Activated CD8-positive, alpha-beta memory T cell treated with anti-CD3 and anti-CD28 coated beads, Interleukin-2, amount 50 U/mL, for 24 hours (primary cell): ENCODE data around the gene KCNJ6.

Experiments
- DNase-seq: peaks from one replicate; pipeline ENCODE4 v3.0.0-alpha.2; 2020; ENCODE audit errors: extremely low read depth

The KCNJ6 gene

GRCh38 chr21:37865156-37865555, 51.1 kb downstream of the KCNJ6 start:
- DNase-seq = no peak

- no peak for DNase-seq
Observed at GRCh38 chr21:37863842-37864241, 52.4 kb downstream of the KCNJ6 start.

DNA sequence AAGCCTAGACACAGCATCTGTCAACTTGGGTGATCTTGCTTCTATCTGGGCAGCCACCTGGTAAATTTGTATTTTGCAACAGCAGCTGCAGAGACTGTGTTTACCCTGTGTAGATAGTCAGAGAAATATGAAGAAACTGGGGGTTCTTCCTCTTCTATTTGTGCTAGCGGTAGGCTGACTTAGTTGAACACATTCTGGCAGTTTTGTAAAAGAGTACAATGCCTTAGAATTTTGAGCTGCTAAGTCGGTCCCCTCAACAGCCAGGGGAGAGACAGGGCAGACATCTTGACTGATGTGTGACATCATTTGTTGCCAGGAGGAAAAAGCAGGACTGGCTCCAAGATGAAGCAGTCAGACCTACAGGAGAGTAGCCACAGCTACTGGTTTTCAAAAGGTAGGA, 53.7 kb downstream of the KCNJ6 start:
- no peak for DNase-seq

- no peak for DNase-seq
Observed at GRCh38 chr21:37861561-37861960, 54.7 kb downstream of the KCNJ6 start.

- DNase-seq = no peak
Observed at GRCh38 chr21:37860416-37860815, 55.8 kb downstream of the KCNJ6 start.

DNA sequence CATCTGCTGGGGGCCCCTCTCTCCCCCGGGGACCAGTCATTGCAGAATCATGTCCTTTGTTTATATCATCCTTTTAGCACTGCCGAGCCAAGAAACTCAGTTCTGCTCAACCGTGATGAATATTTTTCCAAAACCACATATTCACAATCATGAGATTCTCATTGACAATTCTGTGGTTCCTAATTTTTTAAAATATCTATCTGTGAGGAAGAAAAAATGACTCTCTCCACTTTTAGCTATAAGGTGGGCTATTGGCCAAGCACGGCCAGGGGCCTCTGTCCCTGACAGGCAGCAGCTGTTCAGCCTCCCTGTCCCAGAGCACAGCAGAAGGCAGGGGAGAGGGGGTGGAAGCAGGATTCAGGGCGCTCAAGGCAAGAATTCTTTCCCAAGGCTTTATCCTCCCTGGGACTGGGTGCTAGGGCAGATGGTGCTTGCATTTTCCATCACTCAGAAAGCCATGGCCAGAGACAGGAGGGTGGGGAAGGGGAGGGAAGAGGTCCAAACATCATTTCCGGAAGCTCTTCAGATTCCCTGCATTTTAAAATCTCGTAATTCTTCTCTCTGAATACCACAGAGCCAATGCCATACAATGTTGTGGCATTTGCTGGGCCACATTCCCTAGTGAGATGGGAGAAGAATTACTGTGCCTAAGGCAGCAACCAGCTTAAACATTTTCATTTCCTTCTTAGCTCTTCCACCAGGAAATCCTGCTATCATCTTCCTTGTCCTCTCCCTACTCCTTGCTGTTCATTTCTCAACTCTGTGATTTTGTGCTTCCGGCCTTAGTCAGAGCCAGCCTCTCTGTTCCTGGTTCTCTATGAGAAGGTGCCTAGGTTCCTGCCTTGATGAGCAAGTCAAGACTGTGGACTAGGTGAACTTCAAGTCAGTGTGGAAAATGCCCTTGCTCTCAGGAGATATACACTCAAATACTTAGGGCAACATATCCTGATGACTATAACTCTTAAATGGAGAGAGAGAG, 60.3 kb downstream of the KCNJ6 start:
- no peak for DNase-seq

DNA sequence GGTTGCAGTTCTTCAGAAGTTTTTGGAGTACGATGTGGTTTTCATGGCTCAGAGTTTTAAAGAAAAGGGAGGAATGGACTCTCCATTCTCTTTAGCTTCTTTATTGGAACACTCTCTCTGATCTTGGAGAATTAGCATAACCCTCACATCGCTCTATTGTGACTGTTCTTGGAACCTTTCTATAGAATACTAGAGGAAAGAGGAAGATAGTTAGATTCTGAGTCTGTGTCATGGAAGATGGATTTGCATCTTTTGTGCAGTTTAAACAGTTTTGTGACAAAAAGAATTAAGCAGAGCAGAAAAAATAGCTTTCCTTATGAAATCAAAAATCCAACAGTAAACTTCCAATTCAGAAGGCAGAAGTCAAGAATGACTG, 61.0 kb downstream of the KCNJ6 start:
- DNase-seq = no peak

GRCh38 chr21:37849506-37850102, 66.7 kb downstream of the KCNJ6 start:
- no peak for DNase-seq

GRCh38 chr21:37848721-37849490, 67.4 kb downstream of the KCNJ6 start:
- no peak for DNase-seq

DNA sequence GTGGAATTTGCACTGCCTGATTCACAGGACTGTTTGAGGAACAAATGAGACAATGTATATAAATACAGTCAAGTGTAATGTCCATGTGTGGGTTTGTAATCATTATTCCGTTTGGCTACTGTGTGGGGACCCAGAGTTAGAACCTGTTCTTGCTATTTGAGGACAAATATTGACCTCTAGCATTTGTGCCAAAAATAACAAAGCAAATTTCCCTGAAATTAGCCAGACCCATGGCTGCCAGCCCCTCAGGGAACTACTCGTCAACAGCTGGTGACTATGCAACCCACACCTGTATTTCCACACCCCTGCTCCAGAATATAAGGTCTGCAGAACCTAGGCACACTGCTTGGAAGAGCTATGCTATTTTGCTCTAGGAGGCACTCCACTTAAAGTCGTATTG, 70.7 kb downstream of the KCNJ6 start:
- no peak for DNase-seq

DNA sequence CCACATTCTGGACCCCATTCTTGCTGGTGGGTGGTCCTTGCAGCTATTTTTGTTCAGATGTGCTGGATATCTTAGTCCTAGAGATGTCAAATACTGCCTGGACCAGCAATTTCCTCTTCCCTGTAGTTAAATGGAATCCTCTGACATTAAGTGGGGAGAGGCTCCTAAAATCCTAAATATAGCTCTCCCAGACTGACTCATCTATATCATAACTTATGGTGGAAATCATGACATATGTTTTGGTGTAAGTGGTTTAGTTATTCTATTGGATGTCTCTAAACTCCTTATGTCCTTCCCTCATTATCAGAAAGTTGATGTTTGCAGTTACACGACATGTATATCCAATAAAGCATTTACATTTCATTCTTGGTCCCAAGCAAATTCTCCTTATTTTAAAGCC, 73.1 kb downstream of the KCNJ6 start:
- no peak for DNase-seq

GRCh38 chr21:37842163-37842919, 73.9 kb downstream of the KCNJ6 start:
- DNase-seq = no peak

DNA sequence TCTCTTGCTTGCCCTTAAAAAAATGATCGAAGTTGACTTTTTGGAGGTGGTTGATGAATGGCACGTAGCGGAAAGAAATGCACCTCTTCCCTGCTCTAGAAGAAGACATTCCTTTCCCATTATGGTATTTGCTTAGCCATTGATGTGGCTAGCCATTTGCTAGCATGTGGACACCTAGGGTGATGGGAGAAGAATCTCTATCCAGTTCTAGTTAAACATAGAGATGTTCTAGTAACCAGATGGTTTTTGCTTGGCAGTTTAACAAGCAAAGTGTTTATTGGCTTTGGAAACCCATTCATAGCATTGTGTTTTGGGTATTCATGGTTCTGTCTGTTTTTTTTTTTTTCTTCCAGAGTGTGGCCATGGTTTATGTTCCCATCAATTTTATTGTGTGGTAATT, 78.9 kb downstream of the KCNJ6 start:
- DNase-seq = no peak

- DNase-seq = no peak
Observed at GRCh38 chr21:37835481-37835880, 80.8 kb downstream of the KCNJ6 start.

DNA sequence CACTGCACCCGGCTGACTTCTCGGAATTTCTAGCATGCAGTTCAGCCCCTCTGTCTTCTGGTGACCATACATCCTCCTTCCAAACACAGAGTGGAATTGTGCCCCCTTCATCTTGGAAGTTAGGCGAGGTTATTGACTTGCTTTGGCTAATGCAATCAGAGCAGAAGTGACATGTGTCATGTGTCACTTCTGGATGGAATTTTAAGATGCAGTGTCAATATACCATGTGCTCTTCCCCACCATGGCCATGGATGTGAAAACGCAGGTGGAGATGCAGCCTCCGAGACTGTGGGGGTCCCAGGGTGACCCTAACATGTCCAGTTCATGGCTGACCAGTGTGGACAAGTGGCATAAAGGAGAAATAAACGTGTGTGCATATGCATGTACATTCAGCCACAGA, 83.0 kb downstream of the KCNJ6 start:
- no peak for DNase-seq

DNA sequence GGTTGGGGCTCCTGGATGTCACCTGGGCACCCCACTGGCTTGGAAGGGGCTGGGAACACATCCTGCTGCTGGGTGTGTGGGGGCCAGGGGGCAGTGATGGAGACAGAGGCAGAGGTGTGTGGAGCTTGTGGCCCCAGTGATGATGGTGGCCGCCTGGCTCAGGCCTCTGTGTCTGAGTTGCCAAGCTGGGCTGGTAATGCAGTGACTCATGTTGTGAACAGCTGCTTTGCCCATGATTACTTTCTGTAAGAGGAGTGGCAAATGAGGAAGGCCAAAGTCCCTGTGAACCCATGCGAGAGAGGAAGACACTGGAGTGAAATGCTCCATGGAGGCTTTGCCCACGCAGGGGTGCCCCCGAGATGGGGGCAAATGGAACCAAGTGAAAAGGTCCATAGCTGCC, 86.8 kb downstream of the KCNJ6 start:
- no peak for DNase-seq

GRCh38 chr21:37828991-37829390, 87.3 kb downstream of the KCNJ6 start:
- no peak for DNase-seq

DNA sequence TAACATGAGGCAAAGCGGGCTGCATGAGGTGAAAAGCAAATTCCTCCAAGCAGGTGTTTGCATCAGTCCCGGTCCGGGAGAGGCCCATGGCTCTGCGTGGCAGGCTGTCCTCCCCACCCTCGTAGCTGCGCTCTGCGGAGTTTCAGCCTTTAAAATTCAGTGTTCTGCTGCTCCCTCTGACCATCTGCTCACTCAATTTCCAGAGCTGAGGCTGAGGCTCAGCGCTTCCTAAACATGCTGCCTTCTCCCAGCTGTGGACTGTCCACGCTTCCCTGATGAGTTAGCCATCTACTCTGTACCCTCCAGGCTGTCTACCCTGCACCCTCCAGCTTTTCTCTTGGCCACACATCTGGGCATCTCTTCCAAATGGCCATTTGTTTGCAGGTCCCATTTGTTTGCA, 87.7 kb downstream of the KCNJ6 start:
- DNase-seq = no peak

DNA sequence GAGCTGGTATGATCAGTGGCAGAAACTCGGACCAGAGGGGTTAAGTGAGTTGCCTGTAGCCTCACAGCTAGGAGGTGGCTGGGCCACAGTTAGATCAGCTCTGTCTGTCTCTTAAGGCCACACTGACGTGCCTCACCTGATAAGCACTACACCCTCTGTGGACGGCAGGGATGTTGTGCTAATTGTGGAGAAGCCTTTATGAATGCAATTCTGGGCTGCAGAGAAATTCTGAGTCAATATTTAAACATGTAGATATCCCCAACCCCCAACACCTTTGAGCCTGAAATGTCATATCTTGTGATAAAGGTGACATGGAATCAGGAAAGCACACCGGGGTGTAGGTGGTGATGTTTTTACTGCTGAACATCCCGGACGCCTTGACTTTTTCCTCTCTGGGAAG, 88.3 kb downstream of the KCNJ6 start:
- no peak for DNase-seq

- DNase-seq = no peak
Observed at GRCh38 chr21:37821786-37822450, 94.3 kb downstream of the KCNJ6 start.

GRCh38 chr21:37821092-37821491, 95.2 kb downstream of the KCNJ6 start:
- no peak for DNase-seq
